ENCODE results near the gene FOXJ2.
"Not testable (repeated sequence)": the region's sequence is repeated elsewhere in the genome, so short reads cannot be mapped to it uniquely, and the experiment has no call there.

Gene FOXJ2

GRCh38 chr12:8031017-8031416 is 1.5 kb upstream of the FOXJ2 start:
- FAIRE-seq: not testable (repeated sequence)

GRCh38 chr12:8031872-8032241 is 659 bp upstream of the FOXJ2 start:
- FAIRE-seq: no peak

GRCh38 chr12:8033153-8034044 is 883 bp downstream of the FOXJ2 start:
- no peak for FAIRE-seq

GRCh38 chr12:8034802-8035201 is 2.3 kb downstream of the FOXJ2 start:
- no peak for FAIRE-seq

GRCh38 chr12:8035440-8036010 is 3.0 kb downstream of the FOXJ2 start:
- no peak for FAIRE-seq

GRCh38 chr12:8036346-8036745 is 3.8 kb downstream of the FOXJ2 start:
- no peak for FAIRE-seq

- no peak for FAIRE-seq
These were observed 4.6 kb downstream of the FOXJ2 start for GRCh38 chr12:8037046-8037663.

GRCh38 chr12:8037947-8038346 is 5.4 kb downstream of the FOXJ2 start:
- FAIRE-seq: no peak

- FAIRE-seq: no peak
These were observed 6.2 kb downstream of the FOXJ2 start for GRCh38 chr12:8038659-8039114.

GRCh38 chr12:8040791-8041190 is 8.3 kb downstream of the FOXJ2 start:
- no peak for FAIRE-seq

GRCh38 chr12:8045952-8046944 is 13.7 kb downstream of the FOXJ2 start:
- FAIRE-seq: peak; percentile 92

- no peak for FAIRE-seq
These were observed 15.3 kb downstream of the FOXJ2 start for GRCh38 chr12:8047842-8048241.

GRCh38 chr12:8048906-8049305 is 16.4 kb downstream of the FOXJ2 start:
- FAIRE-seq: no peak

- no peak for FAIRE-seq
These were observed 18.2 kb downstream of the FOXJ2 start for GRCh38 chr12:8050600-8051250.

GRCh38 chr12:8052679-8053078 is 20.2 kb downstream of the FOXJ2 start:
- no peak for FAIRE-seq

- FAIRE-seq: no peak
These were observed 22.3 kb downstream of the FOXJ2 start for GRCh38 chr12:8054816-8055215.

GRCh38 chr12:8057306-8057705 is 24.8 kb downstream of the FOXJ2 start:
- no peak for FAIRE-seq

GRCh38 chr12:8057839-8058238 is 25.3 kb downstream of the FOXJ2 start:
- FAIRE-seq: no peak

GRCh38 chr12:8058506-8058905 is 26.0 kb downstream of the FOXJ2 start:
- FAIRE-seq: no peak

GRCh38 chr12:8064131-8064530 is 31.6 kb downstream of the FOXJ2 start:
- no peak for FAIRE-seq

- FAIRE-seq: no peak
These were observed 33.6 kb downstream of the FOXJ2 start, which contains the start of gene C3AR1 for GRCh38 chr12:8065991-8066594. Gene C3AR1 (minus strand): TSS chr12:8066359. CDS start chr12:8060185, 6,174 bp downstream.

- FAIRE-seq: no peak
These were observed 37.1 kb downstream of the FOXJ2 start for GRCh38 chr12:8069582-8069981.
